Measurements from ENCODE around the gene CFAP90.

- TF ChIP-seq CTCF (IDR thresholded peaks at IDR 0.05) = no peak
- TF ChIP-seq POLR2A (IDR thresholded peaks at IDR 0.05) = no peak
Observed at GRCh38 chr5:7844901-7845300, 6.0 kb downstream of the CFAP90 start.

Measured in uterus (tissue), 2 donors.